Tibial artery (tissue), 4 donors: ENCODE results near the gene CASTOR2.

Experiments
- DNase-seq, 2 donors: peaks; one replicate each; pipeline ENCODE4 v3.0.0-alpha.2; 2019
- H3K27ac ChIP-seq, 2 donors: fragments of 200-600 bp; sonication (generic) in 1 of 2; 1 replicate in 1 of 2; 2 replicates in 1 of 2; pipeline ENCODE4 v1.5.1; 2018 to 2019; ENCODE audit warnings: mild to moderate bottlenecking in 1 of 2
- H3K27me3 ChIP-seq, 2 donors: fragments of 200-600 bp; sonication (generic) in 1 of 2; one replicate each; pipeline versions ENCODE4 v1.5.1 to v1.6.0; 2016 to 2019
- H3K36me3 ChIP-seq, 3 donors: fragments of 200-600 bp; sonication (generic) in 2 of 3; one replicate each; pipeline ENCODE4 v1.5.1; 2016 to 2019; ENCODE audit warnings: mild to moderate bottlenecking in 2 of 3
- H3K4me1 ChIP-seq, 4 donors: fragments of 200-600 bp; sonication (generic) in 2 of 4; 1 replicate in 3 of 4; 2 replicates in 1 of 4; pipeline ENCODE4 v1.5.1; 2016 to 2019
- H3K4me3 ChIP-seq, 2 donors: fragments of 200-600 bp; sonication (generic) in 1 of 2; 1 replicate in 1 of 2; 2 replicates in 1 of 2; pipeline ENCODE4 v1.5.1; 2018 to 2019; ENCODE audit warnings: mild to moderate bottlenecking in 2 of 2
- H3K9me3 ChIP-seq, 3 donors: fragments of 200-600 bp; sonication (generic) in 1 of 3; one replicate each; pipeline ENCODE4 v1.5.1; 2016 to 2019
- CTCF ChIP-seq, 2 experiments: fragments of 200-600 bp in 1 of 2; fragments of 450-650 bp in 1 of 2; IDR thresholded peaks; one replicate each; pipeline ENCODE4 v1.5.1; 2017 to 2019; ENCODE audit warnings: antibody characterized with exemption in 2 of 2, mild to moderate bottlenecking in 1 of 2, moderate library complexity in 1 of 2
- intact Hi-C: fragments of 100-400 bp; cut with DNase I; formaldehyde crosslinking; loops from one replicate; pipeline ENCODE4 v1.15.0; 2023; ENCODE audit warnings: low total_unique reads

The CASTOR2 gene

GRCh38 chr7:75049817-75050216, 85.3 kb downstream of the CASTOR2 start:
- H3K4me1 ChIP-seq: peaks cover 0 to 44% (median 31%) of the 10 kb centered on the region in 4 donors
- H3K36me3 ChIP-seq: peaks cover 29 to 63% (median 52%) of the 10 kb centered on the region in 3 donors
- H3K27ac ChIP-seq: peak overlapping the region in 1 of 2 donors; percentile 57
- no peak for DNase-seq
- no peak for TF ChIP-seq CTCF (IDR thresholded peaks at IDR 0.05)
- H3K27me3 ChIP-seq: no peaks in the 10 kb centered on the region
- intact Hi-C loops: no loop called here
- no peak overlapping the region for H3K4me3 ChIP-seq
- no peaks in the 10 kb centered on the region for H3K9me3 ChIP-seq

DNA sequence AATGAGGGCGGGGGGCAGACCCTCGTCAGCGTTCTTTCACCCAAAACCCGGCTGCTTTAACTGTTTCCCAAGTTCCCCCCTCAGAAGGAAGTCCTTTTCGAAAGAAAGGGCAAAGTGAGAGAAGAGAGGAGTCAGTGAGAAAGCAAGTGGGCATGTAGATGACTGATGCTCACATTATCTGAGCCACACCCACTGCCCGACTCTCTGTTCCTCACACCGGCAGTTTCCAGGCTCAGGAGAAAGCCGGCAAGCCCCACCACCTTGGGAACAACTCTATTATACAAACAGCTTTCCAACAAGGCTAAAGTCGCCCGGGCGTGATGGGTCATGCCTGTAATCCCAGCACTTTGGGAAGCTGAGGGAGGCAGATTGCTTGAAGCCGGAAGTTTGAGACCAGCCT, 86.0 kb downstream of the CASTOR2 start:
- no peak for TF ChIP-seq CTCF (IDR thresholded peaks at IDR 0.05)
- peaks cover 29 to 63% (median 57%) of the 10 kb centered on the region in 3 donors for H3K36me3 ChIP-seq
- H3K4me1 ChIP-seq: peaks cover 0 to 51% (median 38%) of the 10 kb centered on the region in 4 donors
- H3K9me3 ChIP-seq: no peaks in the 10 kb centered on the region
- no peak overlapping the region for H3K4me3 ChIP-seq
- no peak overlapping the region for H3K27ac ChIP-seq
- no peaks in the 10 kb centered on the region for H3K27me3 ChIP-seq
- intact Hi-C loops: no loop called here
- DNase-seq: no peak

- intact Hi-C loops: no loop called here
- Histone ChIP-seq H3K4me1 (peaks cover 5 to 39% (median 36%) of the 10 kb centered on the region in 4 donors), H3K36me3 (peaks cover 47 to 89% (median 78%) of the 10 kb centered on the region in 3 donors), H3K9me3 (no peaks in the 10 kb centered on the region), H3K4me3 (no peak overlapping the region), H3K27me3 (no peaks in the 10 kb centered on the region), H3K27ac (peak overlapping the region; percentile 64 to 79)
- TF ChIP-seq CTCF (IDR thresholded peaks at IDR 0.05): no peak
- peak; percentile 71 to 90 for DNase-seq
These were observed 90.2 kb downstream of the CASTOR2 start for GRCh38 chr7:75054744-75055143.

- Histone ChIP-seq H3K9me3 (no peaks in the 10 kb centered on the region), H3K4me3 (no peak overlapping the region), H3K36me3 (peaks cover 51 to 89% (median 78%) of the 10 kb centered on the region in 3 donors), H3K4me1 (peaks cover 5 to 39% (median 36%) of the 10 kb centered on the region in 4 donors), H3K27me3 (no peaks in the 10 kb centered on the region), H3K27ac (peak overlapping the region; percentile 64 to 79)
- no peak for DNase-seq
- intact Hi-C loops: no loop called here
- TF ChIP-seq CTCF (IDR thresholded peaks at IDR 0.05): no peak
These were observed 90.7 kb downstream of the CASTOR2 start for GRCh38 chr7:75055155-75055554.

DNA sequence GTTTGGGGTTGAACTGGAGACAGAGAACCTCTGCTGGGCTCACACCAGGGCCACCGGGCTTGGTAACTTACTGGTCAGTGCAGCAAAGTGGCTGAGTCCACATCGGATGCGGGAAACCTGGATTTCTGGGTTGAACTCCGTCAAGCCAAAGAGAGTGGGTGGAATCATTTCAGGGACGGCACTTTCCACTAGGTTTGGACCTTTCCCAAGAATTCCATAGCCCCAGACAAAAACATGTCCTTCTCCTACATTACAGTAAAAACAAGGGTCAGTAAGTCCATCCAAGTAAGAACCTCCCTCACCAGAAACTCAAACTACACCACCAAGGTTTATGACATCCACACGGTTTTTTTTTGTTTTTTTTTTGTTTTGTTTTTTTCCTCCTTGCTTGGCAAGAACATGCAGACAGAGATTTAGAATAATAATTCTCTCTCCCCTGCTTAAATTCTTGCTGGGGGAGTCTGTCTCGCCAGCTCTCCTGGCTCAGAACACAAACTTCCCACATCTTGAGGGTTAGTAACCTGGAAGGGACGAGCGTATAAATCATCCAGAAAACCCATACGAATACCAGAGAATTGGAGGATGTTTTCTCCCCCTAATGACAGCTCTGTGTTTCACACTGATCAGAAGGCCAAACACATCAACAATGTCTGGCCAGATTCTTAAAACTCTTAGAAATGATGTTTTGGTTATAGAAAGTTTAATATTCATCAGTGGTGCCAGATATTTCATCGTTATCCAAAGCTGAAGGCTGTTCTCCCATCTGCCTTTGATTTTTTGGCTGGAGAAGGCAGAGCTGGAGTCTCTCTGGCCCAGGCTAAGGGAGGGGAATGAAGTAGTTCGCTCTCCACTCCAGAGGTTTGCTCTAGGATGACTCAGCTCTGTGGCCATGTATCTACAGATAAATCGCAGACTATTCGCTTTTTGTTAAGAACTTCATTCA, 91.6 kb downstream of the CASTOR2 start:
- TF ChIP-seq CTCF (IDR thresholded peaks at IDR 0.05): no peak
- intact Hi-C loops: no loop called here
- H3K27ac ChIP-seq: peak overlapping the region; percentile 64 to 79
- no peak overlapping the region for H3K4me3 ChIP-seq
- H3K27me3 ChIP-seq: no peaks in the 10 kb centered on the region
- no peaks in the 10 kb centered on the region for H3K9me3 ChIP-seq
- peaks cover 5 to 39% (median 36%) of the 10 kb centered on the region in 4 donors for H3K4me1 ChIP-seq
- peak in 1 of 2 donors; percentile 55 for DNase-seq
- peaks cover 54 to 90% (median 80%) of the 10 kb centered on the region in 3 donors for H3K36me3 ChIP-seq
